ENCODE measurements around the gene PRKAR2A.
A peak's percentile ranks its signal among the peaks of the same experiment; 100 is the strongest.
"Not testable (repeated sequence)": the region's sequence is repeated elsewhere in the genome, so short reads cannot be mapped to it uniquely, and the experiment has no call there.

PRKAR2A gene

GRCh38 chr3:48776854-48777253 lies 70.8 kb downstream of the PRKAR2A start:
- DNase-seq (ENCODE audit: low read depth) = no peak

GRCh38 chr3:48770192-48770502 lies 77.5 kb downstream of the PRKAR2A start:
- DNase-seq (ENCODE audit: low read depth) = no peak

GRCh38 chr3:48765376-48765775 lies 82.3 kb downstream of the PRKAR2A start:
- DNase-seq (ENCODE audit: low read depth) = no peak

GRCh38 chr3:48762816-48763215 lies 84.9 kb downstream of the PRKAR2A start:
- DNase-seq (ENCODE audit: low read depth) = no peak

- DNase-seq (ENCODE audit: low read depth) = not testable (repeated sequence)
These were observed 87.6 kb downstream of the PRKAR2A start for GRCh38 chr3:48759991-48760540.

GRCh38 chr3:48759531-48759930 lies 88.1 kb downstream of the PRKAR2A start:
- not testable (repeated sequence) for DNase-seq (ENCODE audit: low read depth)

GRCh38 chr3:48759071-48759470 lies 88.6 kb downstream of the PRKAR2A start:
- DNase-seq (ENCODE audit: low read depth) = no peak

- no peak for DNase-seq (ENCODE audit: low read depth)
These were observed 91.0 kb downstream of the PRKAR2A start for GRCh38 chr3:48756640-48757039.

- DNase-seq (ENCODE audit: low read depth) = no peak
These were observed 96.8 kb downstream of the PRKAR2A start for GRCh38 chr3:48750856-48751255.

- no peak for DNase-seq (ENCODE audit: low read depth)
These were observed 98.9 kb downstream of the PRKAR2A start for GRCh38 chr3:48748754-48749153.

GRCh38 chr3:48747706-48748105 lies 100.0 kb downstream of the PRKAR2A start:
- DNase-seq (ENCODE audit: low read depth) = no peak

- no peak for DNase-seq (ENCODE audit: low read depth)
These were observed 100.6 kb downstream of the PRKAR2A start for GRCh38 chr3:48747015-48747615.

- no peak for DNase-seq (ENCODE audit: low read depth)
These were observed 103.9 kb downstream of the PRKAR2A start for GRCh38 chr3:48743773-48744172.

- DNase-seq (ENCODE audit: low read depth) = not testable (repeated sequence)
These were observed 106.4 kb downstream of the PRKAR2A start for GRCh38 chr3:48741226-48741625.

- peak; percentile 21 for DNase-seq (ENCODE audit: low read depth)
These were observed 107.5 kb downstream of the PRKAR2A start for GRCh38 chr3:48739955-48740823.

- no peak for DNase-seq (ENCODE audit: low read depth)
These were observed 108.1 kb downstream of the PRKAR2A start for GRCh38 chr3:48739617-48739954.

- DNase-seq (ENCODE audit: low read depth) = no peak
These were observed 108.6 kb downstream of the PRKAR2A start for GRCh38 chr3:48738926-48739616.

GRCh38 chr3:48738144-48738536 lies 109.5 kb downstream of the PRKAR2A start:
- no peak for DNase-seq (ENCODE audit: low read depth)

GRCh38 chr3:48735075-48735767 lies 112.5 kb downstream of the PRKAR2A start:
- DNase-seq (ENCODE audit: low read depth) = not testable (repeated sequence)

- DNase-seq (ENCODE audit: low read depth) = not testable (repeated sequence)
These were observed 113.1 kb downstream of the PRKAR2A start for GRCh38 chr3:48734541-48734940.

GRCh38 chr3:48733752-48734518 lies 113.7 kb downstream of the PRKAR2A start:
- not testable (repeated sequence) for DNase-seq (ENCODE audit: low read depth)
